Coronary artery (tissue), 2 donors: ENCODE results near the gene GPATCH2L.

Experiments used
- DNase-seq: peaks from one replicate; pipeline ENCODE4 v3.0.0-alpha.2; 2017; ENCODE audit warnings: low spot score
- H3K27ac ChIP-seq, 2 donors: fragments of 200-600 bp; sonication (generic); one replicate each; pipeline ENCODE4 v1.5.1; 2016 to 2019
- H3K4me3 ChIP-seq: fragments of 200-600 bp; sonication (generic); 2 replicates; pipeline ENCODE4 v1.5.1; 2016; ENCODE audit warnings: mild to moderate bottlenecking, moderate library complexity
- TF ChIP-seq, protein P1 (sequence below): fragments of 200-600 bp; sonication (generic); IDR thresholded peaks from one replicate; pipeline ENCODE4 v1.5.1; 2019; ENCODE audit warnings: antibody characterized with exemption

Gene GPATCH2L

DNA sequence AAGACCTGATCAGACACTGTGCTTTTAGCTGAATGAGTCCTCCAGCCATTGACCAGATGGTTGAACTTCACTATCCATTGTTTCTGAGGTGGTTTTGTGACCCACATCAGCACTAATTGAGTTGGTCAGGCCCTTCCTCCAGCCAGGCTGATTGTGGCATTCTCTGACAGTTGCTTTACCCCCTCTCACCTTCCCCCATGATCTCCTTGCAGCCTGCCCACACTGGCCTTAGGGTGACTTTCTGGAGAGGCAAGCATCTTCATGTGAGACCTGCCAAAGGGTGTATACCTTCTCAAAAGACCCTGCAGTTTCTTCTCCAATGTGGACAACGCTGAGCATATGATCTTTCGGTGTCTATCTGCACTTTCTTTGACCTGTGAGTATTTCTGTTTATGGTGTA lies 83.9 kb downstream of the GPATCH2L start:
- DNase-seq = no peak
- H3K4me3 ChIP-seq = no peak overlapping the region
- TF ChIP-seq, protein P1, sequence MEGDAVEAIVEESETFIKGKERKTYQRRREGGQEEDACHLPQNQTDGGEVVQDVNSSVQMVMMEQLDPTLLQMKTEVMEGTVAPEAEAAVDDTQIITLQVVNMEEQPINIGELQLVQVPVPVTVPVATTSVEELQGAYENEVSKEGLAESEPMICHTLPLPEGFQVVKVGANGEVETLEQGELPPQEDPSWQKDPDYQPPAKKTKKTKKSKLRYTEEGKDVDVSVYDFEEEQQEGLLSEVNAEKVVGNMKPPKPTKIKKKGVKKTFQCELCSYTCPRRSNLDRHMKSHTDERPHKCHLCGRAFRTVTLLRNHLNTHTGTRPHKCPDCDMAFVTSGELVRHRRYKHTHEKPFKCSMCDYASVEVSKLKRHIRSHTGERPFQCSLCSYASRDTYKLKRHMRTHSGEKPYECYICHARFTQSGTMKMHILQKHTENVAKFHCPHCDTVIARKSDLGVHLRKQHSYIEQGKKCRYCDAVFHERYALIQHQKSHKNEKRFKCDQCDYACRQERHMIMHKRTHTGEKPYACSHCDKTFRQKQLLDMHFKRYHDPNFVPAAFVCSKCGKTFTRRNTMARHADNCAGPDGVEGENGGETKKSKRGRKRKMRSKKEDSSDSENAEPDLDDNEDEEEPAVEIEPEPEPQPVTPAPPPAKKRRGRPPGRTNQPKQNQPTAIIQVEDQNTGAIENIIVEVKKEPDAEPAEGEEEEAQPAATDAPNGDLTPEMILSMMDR = no peak
- no peak overlapping the region for H3K27ac ChIP-seq

DNA sequence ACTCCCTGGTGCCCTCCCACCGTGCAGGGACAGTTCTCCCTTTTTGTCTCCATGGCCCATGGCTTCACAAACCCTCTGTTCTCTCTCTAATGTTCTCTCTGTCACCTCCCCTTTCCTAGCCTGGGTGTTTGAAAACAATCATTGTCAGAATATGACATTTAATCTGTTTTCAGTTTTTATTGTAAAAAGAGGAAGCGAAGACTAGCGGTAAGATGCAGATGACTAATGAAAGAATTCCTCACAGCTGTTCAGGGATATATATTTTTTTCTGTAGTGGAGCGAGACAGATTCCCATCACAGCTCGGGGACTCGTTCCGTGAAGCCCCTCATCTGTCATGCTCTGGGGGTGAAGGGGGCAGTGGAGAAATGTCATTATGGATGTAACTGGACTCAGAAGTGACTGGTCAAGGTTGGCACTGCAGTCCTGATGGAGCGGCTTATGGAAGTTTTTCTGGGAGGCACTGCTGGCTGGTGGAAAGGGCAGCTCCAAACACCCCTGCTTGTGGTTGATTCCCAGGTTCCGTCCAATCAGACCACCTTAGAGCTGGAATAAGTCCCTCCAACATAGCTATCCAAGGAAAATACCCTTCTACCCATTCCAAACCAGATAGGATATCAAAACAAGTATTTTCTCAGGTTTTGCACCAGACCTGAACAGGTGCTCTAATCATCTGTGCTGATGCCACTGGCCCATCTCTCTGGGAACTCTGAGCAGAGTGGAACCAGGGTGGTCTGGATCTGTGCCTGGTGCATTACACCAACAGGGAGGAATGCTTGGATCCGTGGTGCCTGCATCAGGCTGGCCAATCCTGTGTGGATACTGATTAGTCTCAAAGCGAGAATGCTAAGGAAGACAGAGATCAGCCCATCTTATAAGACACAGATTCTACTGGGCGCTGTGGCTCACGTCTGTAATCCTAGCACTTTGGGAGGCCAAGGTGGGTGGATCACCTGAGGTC lies 84.7 kb downstream of the GPATCH2L start:
- no peak overlapping the region for H3K27ac ChIP-seq
- TF ChIP-seq, protein P1 = no peak
- no peak for DNase-seq

DNA sequence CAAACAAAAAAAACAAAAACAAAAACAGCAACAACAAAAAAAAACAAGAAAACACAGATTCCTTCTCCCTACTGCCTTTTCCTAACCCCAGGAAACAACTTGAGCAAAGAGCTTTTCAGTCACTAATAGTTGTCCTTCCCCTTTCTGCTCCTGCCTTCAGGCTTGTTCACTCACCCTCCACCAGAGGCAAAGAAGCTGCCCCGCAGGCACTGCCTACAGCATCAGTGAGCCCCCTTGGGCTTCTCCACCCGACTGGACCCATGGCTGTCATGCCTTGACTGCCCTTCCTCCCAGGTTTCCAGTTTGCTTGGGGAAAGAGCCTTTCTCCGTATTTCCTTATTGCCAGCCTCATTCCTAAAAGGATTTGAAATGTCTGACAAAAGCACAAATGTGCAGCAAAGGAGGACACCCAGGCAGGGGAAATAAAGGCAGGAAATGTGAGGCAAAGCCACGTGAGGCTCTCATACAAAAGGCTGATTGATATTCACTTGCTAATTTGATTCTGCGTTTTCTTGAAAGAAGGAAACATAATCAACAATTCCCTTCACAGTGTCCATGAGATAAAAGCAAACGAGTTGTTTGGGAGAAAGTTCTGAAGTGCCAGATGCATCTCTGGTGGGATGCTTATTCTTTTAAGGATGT lies 85.7 kb downstream of the GPATCH2L start:
- DNase-seq = no peak
- Histone ChIP-seq H3K4me3 (no peak overlapping the region), H3K27ac (no peak overlapping the region)
- TF ChIP-seq, protein P1 = no peak

More for the DNA sequence above, 84.7 kb downstream of the GPATCH2L start:
- no peak overlapping the region for H3K4me3 ChIP-seq

DNA sequence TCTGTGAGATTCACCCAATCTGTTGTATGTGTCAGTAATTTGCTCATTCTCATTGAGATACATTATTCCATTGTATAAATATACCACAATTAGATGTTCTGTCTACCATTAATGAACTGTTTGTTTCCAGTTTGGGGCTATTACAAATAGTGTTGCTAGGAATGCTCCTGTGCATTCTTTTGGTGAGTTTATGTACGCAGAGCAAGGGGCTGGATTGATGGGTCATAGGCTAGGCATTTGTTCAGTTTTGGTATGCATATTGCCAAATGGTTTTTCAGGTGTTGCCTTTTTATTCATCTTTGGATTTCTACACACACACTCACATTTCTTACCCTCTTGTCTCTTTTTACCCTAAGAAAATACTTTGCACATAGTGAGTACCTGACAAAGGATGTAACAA lies 93.4 kb downstream of the GPATCH2L start:
- Histone ChIP-seq H3K4me3 (no peak overlapping the region), H3K27ac (no peak overlapping the region)
- DNase-seq = no peak
- TF ChIP-seq, protein P1 = no peak

DNA sequence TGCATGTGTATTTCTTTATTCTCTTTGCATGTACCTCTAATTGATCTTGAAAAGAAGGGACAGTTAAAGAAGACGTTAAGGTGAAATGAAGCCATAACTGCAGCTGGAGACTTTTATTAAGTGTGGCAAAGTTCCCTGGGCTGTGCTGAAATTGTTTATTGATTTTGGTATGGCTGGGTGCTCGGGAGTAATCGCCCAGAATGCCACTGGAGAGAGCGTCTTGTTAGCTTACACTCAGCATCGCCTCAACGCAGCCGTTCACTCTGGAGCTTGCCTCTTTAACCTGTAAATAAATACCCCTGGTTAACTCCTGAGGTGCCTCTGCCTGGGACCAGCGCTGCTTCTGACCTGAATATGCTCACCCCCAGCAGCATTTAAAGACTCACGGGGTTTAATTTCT lies 98.6 kb downstream of the GPATCH2L start:
- H3K4me3 ChIP-seq = no peak overlapping the region
- TF ChIP-seq, protein P1 = no peak
- H3K27ac ChIP-seq = no peak overlapping the region
- DNase-seq = no peak

DNA sequence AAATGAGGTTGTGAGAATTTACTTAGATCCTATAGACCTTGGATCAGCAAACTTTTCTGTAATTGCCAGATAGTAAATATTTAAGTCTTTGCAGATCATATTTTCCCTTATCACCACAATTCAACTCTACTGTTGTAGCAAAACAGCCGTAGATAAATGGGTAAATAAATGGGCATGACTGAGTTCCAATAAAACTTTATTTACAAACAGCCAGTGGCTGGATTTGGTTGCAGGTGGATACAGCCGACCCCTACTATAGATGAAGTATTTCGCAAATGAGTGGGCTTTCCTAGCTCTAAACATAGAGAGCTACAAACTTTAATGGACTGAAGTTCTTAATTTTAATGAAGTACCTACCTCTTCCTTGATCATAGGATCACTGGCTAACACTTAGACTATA lies 100.7 kb downstream of the GPATCH2L start:
- TF ChIP-seq, protein P1 = no peak
- no peak for DNase-seq
- Histone ChIP-seq H3K4me3 (no peak overlapping the region), H3K27ac (no peak overlapping the region)
